CD14-positive monocyte (primary cell): ENCODE measurements around the gene TRRAP. TPM values are rescaled to one million over a fixed set of nuclear protein-coding genes. Genes with fewer than 3 reads are reported as not detected.

Experiments used
- DNase-seq, 3 donors: peaks; one replicate each; pipeline ENCODE4 v3.0.0-alpha.2; 2011 to 2022
- H2AFZ ChIP-seq: 2 replicates; pipeline ENCODE4 v1.6.0; 2012; ENCODE audit warnings: mild to moderate bottlenecking, low read depth, low read length, inconsistent platforms; ENCODE audit not compliant: insufficient read depth, poor library complexity, severe bottlenecking
- H3K27ac ChIP-seq, 2 donors: 1 replicate in 1 of 2; 2 replicates in 1 of 2; pipeline ENCODE4 v1.5.1; 2012 to 2013; ENCODE audit warnings: low read length in 2 of 2, control low read depth in 1 of 2, inconsistent platforms in 1 of 2, low read depth in 1 of 2, mild to moderate bottlenecking in 1 of 2
- H3K27me3 ChIP-seq, 2 donors: one replicate each; pipeline versions ENCODE4 v1.6.0 to v1.6.1; 2011 to 2013; ENCODE audit warnings: low read length in 2 of 2; ENCODE audit not compliant: control insufficient read depth in 2 of 2, insufficient read depth in 2 of 2
- H3K36me3 ChIP-seq, 2 donors: replicated peaks in 1 of 2; 1 replicate in 1 of 2; 2 replicates in 1 of 2; pipeline versions ENCODE4 v1.5.1 to v1.6.1; 2012 to 2013; ENCODE audit warnings: low read length in 2 of 2, control low read depth in 1 of 2, inconsistent platforms in 1 of 2, mild to moderate bottlenecking in 1 of 2; ENCODE audit not compliant: insufficient read depth in 2 of 2, control insufficient read depth in 1 of 2
- H3K4me1 ChIP-seq, 2 donors: 1 replicate in 1 of 2; 2 replicates in 1 of 2; pipeline versions ENCODE4 v1.5.1 to v1.6.1; 2012 to 2013; ENCODE audit warnings: low read length in 2 of 2, control low read depth in 1 of 2, inconsistent platforms in 1 of 2, mild to moderate bottlenecking in 1 of 2, moderate library complexity in 1 of 2; ENCODE audit not compliant: insufficient read depth in 2 of 2, control insufficient read depth in 1 of 2
- H3K4me2 ChIP-seq: replicated peaks from 2 replicates; pipeline ENCODE3; 2012; ENCODE audit warnings: low read length, moderate library complexity, mild to moderate bottlenecking; ENCODE audit not compliant: poor library complexity, severe bottlenecking; ENCODE audit errors: extremely low read depth
- H3K4me3 ChIP-seq, 3 experiments: fragments of 200-600 bp in 1 of 3; sonication (generic) in 1 of 3; replicated peaks in 1 of 3; 1 replicate in 2 of 3; 2 replicates in 1 of 3; pipeline ENCODE4 v1.5.1; 2011 to 2013; ENCODE audit warnings: low read length in 3 of 3, mild to moderate bottlenecking in 3 of 3, control low read depth in 2 of 3, low read depth in 2 of 3, inconsistent platforms in 1 of 3, moderate library complexity in 1 of 3
- H3K79me2 ChIP-seq: 2 replicates; pipeline ENCODE4 v1.6.0; 2012; ENCODE audit warnings: mild to moderate bottlenecking, control low read depth, inconsistent platforms, low read length, moderate library complexity; ENCODE audit not compliant: insufficient read depth
- H3K9ac ChIP-seq: 2 replicates; pipeline ENCODE4 v1.6.0; 2017; ENCODE audit warnings: low read length, mild to moderate bottlenecking; ENCODE audit not compliant: insufficient read depth, poor library complexity, severe bottlenecking
- H3K9me3 ChIP-seq, 2 donors: replicated peaks in 1 of 2; 1 replicate in 1 of 2; 2 replicates in 1 of 2; pipeline versions ENCODE4 v1.5.1 to v1.6.1; 2012 to 2013; ENCODE audit warnings: low read length in 2 of 2, control low read depth in 1 of 2; ENCODE audit not compliant: control insufficient read depth in 1 of 2, insufficient read depth in 1 of 2
- H4K20me1 ChIP-seq: 2 replicates; pipeline ENCODE4 v1.6.0; 2012; ENCODE audit warnings: mild to moderate bottlenecking, low read length, control low read depth, moderate library complexity; ENCODE audit not compliant: insufficient read depth
- H3K27ac Mint-ChIP-seq, 7 donors: one replicate each; pipeline ENCODE4 v1.8.0; 2020; ENCODE audit warnings: mild to moderate bottlenecking in 7 of 7, mixed read lengths in 7 of 7, moderate library complexity in 6 of 7, inconsistent platforms in 2 of 7
- H3K27me3 Mint-ChIP-seq, 3 donors: one replicate each; pipeline ENCODE4 v1.8.0; 2021 to 2022; ENCODE audit warnings: low read depth in 3 of 3, mild to moderate bottlenecking in 3 of 3, mixed read lengths in 3 of 3, moderate library complexity in 3 of 3, inconsistent platforms in 1 of 3
- H3K36me3 Mint-ChIP-seq, 2 donors: one replicate each; pipeline ENCODE4 v1.8.0; 2020; ENCODE audit warnings: mixed read lengths in 2 of 2, inconsistent platforms in 1 of 2, mild to moderate bottlenecking in 1 of 2
- H3K4me1 Mint-ChIP-seq: one replicate; pipeline ENCODE4 v1.8.0; 2020; ENCODE audit warnings: mild to moderate bottlenecking, mixed read lengths
- H3K4me3 Mint-ChIP-seq, 2 donors: one replicate each; pipeline ENCODE4 v1.8.0; 2020; ENCODE audit warnings: mild to moderate bottlenecking in 2 of 2, mixed read lengths in 2 of 2, moderate library complexity in 1 of 2
- H3K9me3 Mint-ChIP-seq, 7 donors: one replicate each; pipeline ENCODE4 v1.8.0; 2020 to 2022; ENCODE audit warnings: mixed read lengths in 7 of 7, mild to moderate bottlenecking in 6 of 7, moderate library complexity in 6 of 7, inconsistent platforms in 2 of 7
- WGBS: methylation state at CpG from one replicate; pipeline ENCODE4 v1.1.5; 2013; ENCODE audit warnings: missing lambda C conversion rate; ENCODE audit not compliant: insufficient coverage; 5-methylcytosine and 5-hydroxymethylcytosine counted together
- intact Hi-C, 2 donors: fragments of 100-400 bp; cut with micrococcal nuclease; formaldehyde crosslinking; loops; one replicate each; pipeline versions ENCODE4 v1.15.0 to v1.15.1; 2023
- polyA plus RNA-seq, 3 donors: library from polyadenylated mRNA; depleted of rRNA in 1 of 3; unstranded in 2 of 3; stranded (reverse) in 1 of 3; fragments of 300-500 nt in 2 of 3; fragments of >200 nt in 1 of 3; fragmentation: Illumina TruSeq in 2 of 3; gene quantifications; 1 replicate in 2 of 3; 2 replicates in 1 of 3; pipeline ENCODE4 v1.2.3, GENCODE V29; 2012 to 2021
- TF ChIP-seq, protein P1 (sequence below): fragments of 200-600 bp; IDR thresholded peaks from one replicate; pipeline ENCODE4 v1.8.0; 2022; ENCODE audit warnings: antibody characterized with exemption, mild to moderate bottlenecking

Gene TRRAP
- polyA plus RNA-seq, 3 donors = 0.67 to 12.2 (median 1.2) TPM

GRCh38 chr7:98922392-98923187, 44.3 kb downstream of the TRRAP start:
- Histone ChIP-seq H3K79me2 (no peaks in the 10 kb centered on the region), H3K27ac (no peak overlapping the region), H3K27me3 (no peaks in the 10 kb centered on the region), H3K9ac (no peak overlapping the region), H3K36me3 (peaks cover 80 to 99% of the 10 kb centered on the region in 2 donors), H3K9me3 (no peaks in the 10 kb centered on the region), H3K4me2 (no peak overlapping the region), H3K4me1 (no peaks in the 10 kb centered on the region), H3K4me3 (no peak overlapping the region), H2AFZ (no peak overlapping the region), H4K20me1 (no peaks in the 10 kb centered on the region)
- Mint-ChIP-seq H3K9me3 (peaks cover 0 to 3% (median 0%) of the 10 kb centered on the region in 7 donors), H3K4me1 (no peaks in the 10 kb centered on the region), H3K36me3 (peaks cover 85 to 98% of the 10 kb centered on the region in 2 donors), H3K27ac (peak overlapping the region in 2 of 7 donors; percentile 21 to 41), H3K27me3 (no peaks in the 10 kb centered on the region), H3K4me3 (no peak overlapping the region)
- 93% methylated on average over 8 of the region's 12 CpGs for WGBS
- TF ChIP-seq, protein P1, sequence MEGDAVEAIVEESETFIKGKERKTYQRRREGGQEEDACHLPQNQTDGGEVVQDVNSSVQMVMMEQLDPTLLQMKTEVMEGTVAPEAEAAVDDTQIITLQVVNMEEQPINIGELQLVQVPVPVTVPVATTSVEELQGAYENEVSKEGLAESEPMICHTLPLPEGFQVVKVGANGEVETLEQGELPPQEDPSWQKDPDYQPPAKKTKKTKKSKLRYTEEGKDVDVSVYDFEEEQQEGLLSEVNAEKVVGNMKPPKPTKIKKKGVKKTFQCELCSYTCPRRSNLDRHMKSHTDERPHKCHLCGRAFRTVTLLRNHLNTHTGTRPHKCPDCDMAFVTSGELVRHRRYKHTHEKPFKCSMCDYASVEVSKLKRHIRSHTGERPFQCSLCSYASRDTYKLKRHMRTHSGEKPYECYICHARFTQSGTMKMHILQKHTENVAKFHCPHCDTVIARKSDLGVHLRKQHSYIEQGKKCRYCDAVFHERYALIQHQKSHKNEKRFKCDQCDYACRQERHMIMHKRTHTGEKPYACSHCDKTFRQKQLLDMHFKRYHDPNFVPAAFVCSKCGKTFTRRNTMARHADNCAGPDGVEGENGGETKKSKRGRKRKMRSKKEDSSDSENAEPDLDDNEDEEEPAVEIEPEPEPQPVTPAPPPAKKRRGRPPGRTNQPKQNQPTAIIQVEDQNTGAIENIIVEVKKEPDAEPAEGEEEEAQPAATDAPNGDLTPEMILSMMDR = no peak
- intact Hi-C loops = loop anchor here in 1 of 2 donors (5.0 kb wide), 1 partner anchor 35 kb away; no protein-coding TSS in a partner anchor
- no peak for DNase-seq

- Mint-ChIP-seq H3K9me3 (peaks cover 0 to 3% (median 0%) of the 10 kb centered on the region in 7 donors), H3K27me3 (no peaks in the 10 kb centered on the region), H3K27ac (no peak overlapping the region), H3K36me3 (peaks cover 86 to 98% of the 10 kb centered on the region in 2 donors), H3K4me1 (no peaks in the 10 kb centered on the region), H3K4me3 (no peak overlapping the region)
- Histone ChIP-seq H3K79me2 (no peaks in the 10 kb centered on the region), H2AFZ (no peak overlapping the region), H3K27ac (no peak overlapping the region), H3K27me3 (no peaks in the 10 kb centered on the region), H4K20me1 (no peaks in the 10 kb centered on the region), H3K9ac (no peak overlapping the region), H3K36me3 (peaks cover 79 to 99% of the 10 kb centered on the region in 2 donors), H3K9me3 (no peaks in the 10 kb centered on the region), H3K4me2 (no peak overlapping the region), H3K4me3 (no peak overlapping the region), H3K4me1 (no peaks in the 10 kb centered on the region)
- TF ChIP-seq, protein P1 = no peak
- intact Hi-C loops = loop anchor here in 1 of 2 donors (5.0 kb wide), 1 partner anchor 34 kb away; no protein-coding TSS in a partner anchor
- WGBS = no CpG with 5 or more reads among the region's 5 CpGs
- DNase-seq = no peak
Observed at GRCh38 chr7:98923512-98923911, 45.2 kb downstream of the TRRAP start.
